GM12874 (cell line): ENCODE measurements around the gene DPP9.

Experiments used
- TF ChIP-seq, protein P1 (sequence below): IDR thresholded peaks from 2 replicates; pipeline ENCODE4 v1.5.1; 2011; ENCODE audit warnings: low read depth, mild to moderate bottlenecking, control low read depth, low read length, moderate library complexity; ENCODE audit not compliant: insufficient read depth

Gene DPP9

DNA sequence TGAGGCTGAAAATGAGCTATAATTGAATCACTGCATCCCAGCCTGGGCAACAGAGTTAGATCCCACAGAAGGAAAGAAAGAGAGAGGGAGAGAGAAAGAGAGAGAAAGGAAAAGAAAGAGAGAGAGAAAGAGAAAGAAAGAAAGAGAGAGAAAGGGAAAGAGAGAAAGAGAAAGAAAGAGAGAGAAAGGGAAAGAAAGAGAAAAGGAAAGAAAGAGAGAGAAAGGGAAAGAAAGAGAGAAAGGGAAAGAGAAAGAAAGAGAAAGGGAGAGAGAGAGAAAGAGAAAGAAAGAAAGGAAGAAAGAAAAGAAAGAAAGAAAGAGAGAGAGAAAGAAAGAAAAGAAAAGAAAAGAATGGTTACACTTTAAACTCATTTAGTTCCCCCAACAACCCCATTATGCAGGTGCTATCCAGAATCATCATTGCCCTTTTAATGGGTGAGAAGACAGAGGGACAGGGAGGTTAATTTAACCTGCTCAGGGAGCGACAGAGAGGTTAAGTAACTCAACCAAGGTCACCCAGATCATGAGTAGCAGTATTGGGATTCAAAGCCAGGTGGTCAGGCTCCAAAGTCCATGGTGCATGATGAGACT, 10.2 kb upstream of the DPP9 start:
- TF ChIP-seq, protein P1, sequence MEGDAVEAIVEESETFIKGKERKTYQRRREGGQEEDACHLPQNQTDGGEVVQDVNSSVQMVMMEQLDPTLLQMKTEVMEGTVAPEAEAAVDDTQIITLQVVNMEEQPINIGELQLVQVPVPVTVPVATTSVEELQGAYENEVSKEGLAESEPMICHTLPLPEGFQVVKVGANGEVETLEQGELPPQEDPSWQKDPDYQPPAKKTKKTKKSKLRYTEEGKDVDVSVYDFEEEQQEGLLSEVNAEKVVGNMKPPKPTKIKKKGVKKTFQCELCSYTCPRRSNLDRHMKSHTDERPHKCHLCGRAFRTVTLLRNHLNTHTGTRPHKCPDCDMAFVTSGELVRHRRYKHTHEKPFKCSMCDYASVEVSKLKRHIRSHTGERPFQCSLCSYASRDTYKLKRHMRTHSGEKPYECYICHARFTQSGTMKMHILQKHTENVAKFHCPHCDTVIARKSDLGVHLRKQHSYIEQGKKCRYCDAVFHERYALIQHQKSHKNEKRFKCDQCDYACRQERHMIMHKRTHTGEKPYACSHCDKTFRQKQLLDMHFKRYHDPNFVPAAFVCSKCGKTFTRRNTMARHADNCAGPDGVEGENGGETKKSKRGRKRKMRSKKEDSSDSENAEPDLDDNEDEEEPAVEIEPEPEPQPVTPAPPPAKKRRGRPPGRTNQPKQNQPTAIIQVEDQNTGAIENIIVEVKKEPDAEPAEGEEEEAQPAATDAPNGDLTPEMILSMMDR: no peak

DNA sequence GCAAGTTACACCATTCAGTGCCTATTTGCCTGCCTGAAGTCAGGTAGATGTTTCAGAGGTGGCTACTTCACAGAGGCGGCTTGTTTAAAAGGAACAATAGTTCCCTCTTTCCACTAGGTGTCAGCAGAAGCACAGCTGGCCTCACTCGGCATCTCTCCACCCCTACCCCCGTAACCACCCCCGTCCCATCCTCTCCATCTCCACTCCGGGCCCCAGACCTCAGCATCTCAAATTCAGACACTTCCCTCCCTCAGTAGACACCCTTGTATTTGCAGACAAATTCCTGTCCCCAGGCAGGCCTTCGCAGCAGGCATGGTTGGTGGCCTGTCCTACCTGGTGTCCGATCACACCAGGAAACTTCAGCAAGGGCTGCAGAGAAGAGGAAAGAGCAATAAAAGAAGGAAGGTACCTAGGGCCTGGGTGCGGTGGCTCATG, 9.1 kb upstream of the DPP9 start:
- TF ChIP-seq, protein P1: peak; percentile 83

DNA sequence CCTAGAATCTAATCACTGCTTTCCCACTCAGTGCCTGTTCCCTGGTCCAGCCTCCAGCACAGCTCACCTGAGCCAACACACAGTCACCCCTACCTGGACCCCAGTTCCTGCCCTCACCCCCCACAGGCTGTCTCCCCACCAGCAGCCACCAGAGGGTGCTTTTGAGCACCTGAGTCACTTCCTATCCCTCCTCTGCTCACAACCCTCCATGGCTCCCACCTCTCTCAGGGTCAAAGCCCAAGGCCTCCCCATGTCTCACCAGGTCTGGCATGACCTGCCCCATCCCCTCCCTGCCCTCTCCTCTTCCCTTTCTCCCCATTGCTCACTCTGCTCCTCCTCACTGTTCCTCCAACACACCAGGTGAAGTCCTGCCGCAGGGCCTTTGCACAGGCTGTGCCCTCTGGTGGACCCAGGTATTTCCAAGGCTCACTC, 7.1 kb upstream of the DPP9 start:
- TF ChIP-seq, protein P1: peak; percentile 76

DNA sequence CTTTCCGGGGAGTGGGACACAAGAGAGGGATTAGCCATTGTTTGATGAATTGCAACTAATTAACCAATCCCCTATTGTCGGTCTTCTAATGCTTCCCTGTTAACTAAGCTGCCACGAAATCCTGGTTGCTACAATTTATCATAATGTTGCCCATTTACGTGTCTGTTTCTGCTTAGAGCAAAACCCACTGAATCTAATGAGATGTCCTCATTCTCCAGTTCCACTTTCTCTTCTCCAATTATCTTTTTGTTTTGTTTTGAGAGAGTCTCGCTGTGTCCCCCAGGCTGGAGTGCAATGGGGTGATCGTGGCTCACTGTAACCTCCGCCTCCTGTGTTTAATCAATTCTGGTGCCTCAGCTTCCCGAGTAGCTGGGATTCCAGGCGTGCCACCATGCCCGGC, 5.2 kb upstream of the DPP9 start:
- TF ChIP-seq, protein P1: no peak

DNA sequence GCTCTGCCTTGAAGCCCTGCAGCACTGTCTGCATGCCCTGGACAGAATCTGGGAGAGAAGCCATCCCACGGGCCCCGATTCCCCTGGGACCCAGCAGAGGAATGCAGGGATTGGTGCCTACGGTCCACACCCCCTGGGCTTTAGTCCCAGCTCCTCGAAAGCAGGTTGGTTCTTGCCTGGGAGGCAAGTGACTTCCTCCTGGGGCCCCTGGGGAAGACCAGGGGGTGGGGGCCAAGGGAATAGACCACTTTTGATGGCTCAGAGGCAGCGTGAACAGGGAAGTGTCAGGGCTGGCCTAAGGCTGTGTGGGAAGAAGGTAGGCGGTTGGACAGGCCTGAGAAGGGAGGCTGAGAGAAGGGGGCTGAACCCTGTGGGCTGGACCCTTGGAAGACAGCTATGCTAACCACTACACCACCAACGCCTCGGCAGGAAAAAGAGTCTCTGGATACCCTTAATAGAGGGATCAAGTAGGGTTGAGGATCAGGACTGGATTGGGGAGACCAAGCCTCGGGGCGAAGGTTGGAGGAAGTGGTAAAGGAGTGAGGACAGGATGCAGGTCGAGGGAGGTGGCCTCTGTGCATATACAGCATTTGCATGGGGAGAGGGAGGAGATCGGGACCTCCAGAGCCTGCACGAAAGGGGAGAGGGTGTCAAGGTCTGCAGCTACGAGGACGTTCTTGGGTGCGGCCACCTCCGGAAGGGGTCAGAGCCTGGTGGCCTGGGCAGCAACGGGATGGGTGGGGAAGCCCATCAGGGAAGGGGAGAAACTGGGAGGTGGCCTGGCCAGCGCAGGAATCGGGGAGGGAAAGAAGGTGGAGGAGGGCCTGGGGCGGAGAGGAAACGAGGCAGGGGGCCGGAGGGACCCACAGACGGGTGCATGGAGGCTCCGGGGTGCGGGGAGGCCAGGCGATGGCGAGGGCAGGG, 709 bp downstream of the DPP9 start:
- TF ChIP-seq, protein P1: no peak

DNA sequence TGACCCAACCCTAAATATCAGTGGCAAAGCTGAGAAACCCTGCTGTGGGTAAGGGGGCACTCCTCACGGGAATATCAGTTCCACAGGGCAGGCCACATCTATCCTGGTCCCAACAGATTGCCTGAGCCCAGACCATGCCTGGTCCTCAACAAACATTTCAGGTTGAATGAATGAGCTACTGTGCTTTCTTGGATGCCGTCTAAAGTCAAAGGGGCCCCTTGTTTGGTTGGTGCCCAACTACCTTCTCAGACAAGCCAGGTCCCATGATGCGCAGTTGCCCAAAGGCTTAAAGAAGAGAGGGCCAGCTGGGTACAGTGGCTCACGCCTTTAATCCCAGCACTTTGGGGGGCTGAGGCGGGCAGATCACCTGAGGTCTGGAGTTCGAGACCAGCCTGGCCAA, 2.4 kb downstream of the DPP9 start:
- TF ChIP-seq, protein P1: no peak

DNA sequence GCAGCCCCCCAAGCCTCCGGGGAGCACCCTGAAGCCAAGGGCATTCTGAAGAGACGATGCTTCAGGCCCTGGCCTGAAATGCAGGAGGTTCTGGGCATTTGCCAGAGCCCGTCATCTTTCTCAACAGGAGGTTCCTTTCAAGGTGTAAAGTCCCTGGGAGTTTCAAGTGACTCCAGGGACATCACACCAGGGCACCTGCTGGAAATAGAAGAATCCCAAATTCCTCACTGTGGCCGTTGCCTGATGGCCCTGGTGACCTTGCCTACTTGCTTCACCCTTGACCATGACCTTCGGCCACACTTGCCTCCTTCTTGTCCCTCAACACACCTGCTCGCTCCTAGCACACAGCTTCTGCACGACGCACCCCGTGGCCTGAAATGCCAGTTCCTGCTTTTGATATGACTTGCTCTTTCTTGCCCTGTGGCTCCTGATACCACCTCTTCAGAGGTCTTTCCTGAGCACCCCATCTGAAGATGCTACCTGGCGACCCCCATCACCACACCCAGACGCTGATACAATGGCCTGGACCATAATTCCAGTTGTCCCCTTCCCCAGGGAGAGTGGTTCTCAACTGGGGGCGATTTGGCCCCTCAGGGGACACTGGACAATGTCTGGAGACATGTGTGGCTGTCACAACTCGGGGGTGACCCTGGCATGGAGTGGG, 3.5 kb downstream of the DPP9 start:
- TF ChIP-seq, protein P1: no peak
